ENCODE results near the gene SLC13A5.
"Not testable (repeated sequence)": the region's sequence is repeated elsewhere in the genome, so short reads cannot be mapped to it uniquely, and the experiment has no call there.

The SLC13A5 gene

GRCh38 chr17:6713130-6713917, at the start of gene SLC13A5:
Gene SLC13A5 (minus strand): TSS chr17:6713369. CDS start chr17:6713333, 36 bp downstream.
- no peak for DNase-seq

GRCh38 chr17:6761779-6762178, 48.6 kb upstream of the SLC13A5 start:
- no peak for DNase-seq

- DNase-seq, result no peak
Measured at GRCh38 chr17:6757747-6758146, 44.6 kb upstream of the SLC13A5 start.

- no peak for DNase-seq
Measured at GRCh38 chr17:6756425-6757031, 43.4 kb upstream of the SLC13A5 start.

GRCh38 chr17:6755731-6756184, 42.6 kb upstream of the SLC13A5 start, which contains the start of gene XAF1:
Gene XAF1 (plus strand): TSS chr17:6756046. CDS start chr17:6756079, 33 bp downstream.
- DNase-seq, result peak in 3 of 4 experiments; percentile 19 to 49 (median 30)

GRCh38 chr17:6755281-6755680, 42.1 kb upstream of the SLC13A5 start:
- DNase-seq, result no peak

- DNase-seq, result no peak
Measured at GRCh38 chr17:6753546-6753945, 40.4 kb upstream of the SLC13A5 start.

- no peak for DNase-seq
Measured at GRCh38 chr17:6753006-6753445, 39.9 kb upstream of the SLC13A5 start.

- no peak for DNase-seq
Measured at GRCh38 chr17:6752068-6752909, 39.1 kb upstream of the SLC13A5 start.

GRCh38 chr17:6749519-6749918, 36.4 kb upstream of the SLC13A5 start:
- DNase-seq, result no peak

- no peak for DNase-seq
Measured at GRCh38 chr17:6748617-6749016, 35.4 kb upstream of the SLC13A5 start.

- DNase-seq, result not testable (repeated sequence)
Measured at GRCh38 chr17:6746665-6747064, 33.5 kb upstream of the SLC13A5 start.

GRCh38 chr17:6729531-6729930, 16.4 kb upstream of the SLC13A5 start:
- DNase-seq, result no peak

- DNase-seq, result no peak
Measured at GRCh38 chr17:6724009-6724408, 10.8 kb upstream of the SLC13A5 start.

GRCh38 chr17:6721744-6722143, 8.6 kb upstream of the SLC13A5 start:
- DNase-seq, result no peak

- no peak for DNase-seq
Measured at GRCh38 chr17:6716736-6717135, 3.6 kb upstream of the SLC13A5 start.

GRCh38 chr17:6714315-6714874, 1.2 kb upstream of the SLC13A5 start:
- no peak for DNase-seq

- DNase-seq, result no peak
Measured at GRCh38 chr17:6713918-6714271, 726 bp upstream of the SLC13A5 start.

GRCh38 chr17:6712854-6713129, 377 bp downstream of the SLC13A5 start:
- no peak for DNase-seq

GRCh38 chr17:6712058-6712853, 913 bp downstream of the SLC13A5 start:
- DNase-seq, result no peak

- no peak for DNase-seq
Measured at GRCh38 chr17:6711681-6712057, 1.5 kb downstream of the SLC13A5 start.

- no peak for DNase-seq
Measured at GRCh38 chr17:6711081-6711674, 2.0 kb downstream of the SLC13A5 start.
